Sigmoid colon (tissue), 4 donors: ENCODE measurements around the gene GLP2R.

Experiments used
- CTCF ChIP-seq, 4 experiments: fragments of 450-650 bp in 3 of 4; fragments of 200-600 bp in 1 of 4; IDR thresholded peaks; one replicate each; pipeline ENCODE4 v1.5.1; 2016 to 2019; ENCODE audit warnings: antibody characterized with exemption in 4 of 4, mild to moderate bottlenecking in 3 of 4, moderate library complexity in 2 of 4
- POLR2AphosphoS5 ChIP-seq, 4 donors: sonication (generic); formaldehyde crosslinking; IDR thresholded peaks; one replicate each; pipeline ENCODE4 v1.6.1; 2017; ENCODE audit warnings: antibody characterized with exemption in 4 of 4

GRCh38 chr17:9904277-9905077 is 78.8 kb downstream of the GLP2R start:
- TF ChIP-seq CTCF (IDR thresholded peaks at IDR 0.05) (no peak), POLR2AphosphoS5 (IDR thresholded peaks at IDR 0.05) (no peak)
